ENCODE measurements around the gene ID2.

GRCh38 chr2:8701681-8702379 is 20.0 kb downstream of the ID2 start:
- TF ChIP-seq CTCF (IDR thresholded peaks at IDR 0.05), result no peak
- no peak for TF ChIP-seq EZH2 (IDR thresholded peaks at IDR 0.05; ENCODE audit: borderline replicate concordance, insufficient read depth, low read depth, low read length, poor library complexity, severe bottlenecking)

Measured in B cell (primary cell).